GM12878 (cell line): ENCODE results near the gene PSME3IP1. TPM values are rescaled to one million over a fixed set of nuclear protein-coding genes. Genes with fewer than 3 reads are reported as not detected.

ENCODE experiments used
- ATAC-seq: fragments of 200-7000 bp; cut with Tn5 transposase; 3 replicates; pipeline ENCODE4 v1.9.1; 2020; ENCODE audit warnings: mild to moderate bottlenecking, moderate library complexity
- BruUV-seq: library from RNA; stranded (reverse); fragments of 400-500 nt; replicated peaks from 2 replicates; lab custom pipeline; 2021; lab: Mats Ljungman, UMichigan
- CTCF ChIA-PET: fragments of 300-600 bp; sonication (Branson Sonifier 250); formaldehyde crosslinking; extraction: SDS; loops from one replicate; lab custom pipeline; 2021; ENCODE audit warnings: inconsistent platforms; lab: Yijun Ruan, JAX
- POLR2A ChIA-PET: fragments of 350-600 bp; formaldehyde crosslinking; extraction: SDS; loops from one replicate; lab custom pipeline; 2021; ENCODE audit warnings: inconsistent platforms; lab: Charles Lee
- RAD21 ChIA-PET: fragments of 300-600 bp; sonication (Branson Sonifier 250); formaldehyde crosslinking; loops from one replicate; lab custom pipeline; 2023; ENCODE audit warnings: antibody characterized with exemption; ENCODE audit not compliant: unreplicated experiment; lab: Charles Lee
- SMC1A ChIA-PET: fragments of 300-600 bp; sonication (Branson Sonifier 250); formaldehyde crosslinking; loops from one replicate; lab custom pipeline; 2023; ENCODE audit not compliant: unreplicated experiment, uncharacterized antibody; lab: Charles Lee
- DNase-seq: peaks from one replicate; pipeline ENCODE4 v3.0.0-alpha.2; 2011; ENCODE audit warnings: low read depth, low spot score
- FAIRE-seq: peaks from 3 replicates; lab custom pipeline; 2011; peaks lifted over from hg19 to GRCh38; lab: Jason Lieb, UNC
- H2AFZ ChIP-seq: 2 replicates; pipeline ENCODE4 v1.6.0; 2011; ENCODE audit warnings: low read depth, low read length, control low read depth; ENCODE audit not compliant: control insufficient read depth
- H3K27ac ChIP-seq: 2 replicates; pipeline ENCODE4 v1.5.1; 2011; ENCODE audit warnings: control low read depth; ENCODE audit not compliant: control insufficient read depth, insufficient read depth
- H3K27me3 ChIP-seq, 2 experiments: replicated peaks in 1 of 2; 2 replicates each; pipeline versions ENCODE4 v1.6.0 to v1.6.1; 2011; ENCODE audit warnings: low read length in 1 of 2; ENCODE audit not compliant: control insufficient read depth in 2 of 2, insufficient read depth in 2 of 2
- H3K36me3 ChIP-seq, 2 experiments: 2 replicates each; pipeline ENCODE4 v1.5.1; 2011; ENCODE audit warnings: low read length in 1 of 2; ENCODE audit not compliant: control insufficient read depth in 2 of 2, insufficient read depth in 2 of 2
- H3K4me1 ChIP-seq: 2 replicates; pipeline ENCODE4 v1.6.1; 2011; ENCODE audit warnings: mild to moderate bottlenecking, low read length, moderate library complexity, mixed read lengths; ENCODE audit not compliant: control insufficient read depth, insufficient read depth
- H3K4me2 ChIP-seq: 2 replicates; pipeline ENCODE4 v1.6.0; 2011; ENCODE audit warnings: control low read depth; ENCODE audit not compliant: control insufficient read depth, insufficient read depth
- H3K4me3 ChIP-seq: fragments of 200-600 bp; sonication (generic); 2 replicates; pipeline ENCODE4 v1.5.1; 2016
- H3K79me2 ChIP-seq: 2 replicates; pipeline ENCODE4 v1.6.0; 2011; ENCODE audit warnings: low read length; ENCODE audit not compliant: control insufficient read depth, insufficient read depth
- H3K9ac ChIP-seq: 2 replicates; pipeline ENCODE4 v1.8.0; 2011; ENCODE audit warnings: low read length, control low read depth, mixed read lengths; ENCODE audit not compliant: control insufficient read depth, insufficient read depth
- H3K9me3 ChIP-seq: replicated peaks from 3 replicates; pipeline ENCODE4 v1.5.1; 2011; ENCODE audit warnings: mild to moderate bottlenecking, low read length; ENCODE audit not compliant: control insufficient read depth, insufficient read depth
- H4K20me1 ChIP-seq: 2 replicates; pipeline ENCODE4 v1.6.0; 2011; ENCODE audit not compliant: control insufficient read depth, insufficient read depth
- DPF2 ChIP-seq: fragments of 450-650 bp; IDR thresholded peaks from 2 replicates; pipeline ENCODE4 v1.6.1; 2017; ENCODE audit warnings: mild to moderate bottlenecking
- HDGF ChIP-seq: fragments of 450-650 bp; IDR thresholded peaks from 2 replicates; pipeline ENCODE4 v1.6.1; 2016; ENCODE audit warnings: antibody characterized with exemption
- IKZF1 ChIP-seq: fragments of 450-650 bp; conservative IDR thresholded peaks from 2 replicates; pipeline ENCODE4 v1.6.1; 2017; ENCODE audit warnings: antibody characterized with exemption, mild to moderate bottlenecking
- MYC ChIP-seq: IDR thresholded peaks from 2 replicates; pipeline ENCODE4 v1.6.1; 2011; ENCODE audit warnings: mild to moderate bottlenecking, low read length, moderate library complexity, inconsistent platforms; ENCODE audit not compliant: insufficient read depth, insufficient replicate concordance, insufficient read length, severe bottlenecking
- RAD21 ChIP-seq: IDR thresholded peaks from 2 replicates; pipeline ENCODE4 v1.6.1; 2011; ENCODE audit warnings: mild to moderate bottlenecking, low read depth, low read length, moderate library complexity; ENCODE audit not compliant: insufficient read depth
- SIN3A ChIP-seq: IDR thresholded peaks from 2 replicates; pipeline ENCODE4 v1.6.1; 2012; ENCODE audit warnings: low read depth, low read length, improper control_type of control experiment
- STAT3 ChIP-seq: IDR thresholded peaks from 2 replicates; pipeline ENCODE4 v1.6.1; 2011; ENCODE audit warnings: low read depth, low read length, improper control_type of control experiment
- TAF1 ChIP-seq: IDR thresholded peaks from 2 replicates; pipeline ENCODE4 v1.6.1; 2011; ENCODE audit warnings: mild to moderate bottlenecking, low read depth, low read length, borderline replicate concordance
- WGBS: methylation state at CpG from one replicate; pipeline ENCODE4 v1.1.6; 2016; ENCODE audit warnings: low lambda C conversion rate; ENCODE audit not compliant: insufficient replicate concordance, insufficient coverage; ENCODE audit errors: missing lambda C conversion rate; 5-methylcytosine and 5-hydroxymethylcytosine counted together
- in situ Hi-C: fragments of 300-500 bp; cut with MboI; formaldehyde crosslinking; loops from 9 replicates; pipeline ENCODE4 v1.14.3; 2018; ENCODE audit warnings: mixed read lengths
- intact Hi-C: fragments of 100-400 bp; cut with micrococcal nuclease; formaldehyde crosslinking; loops from one replicate; pipeline ENCODE4 v1.14.2; 2022; ENCODE audit not compliant: unreplicated experiment
- polyA plus RNA-seq, 11 experiments: library from polyadenylated mRNA; depleted of rRNA in 4 of 11; unstranded in 6 of 11; stranded (reverse) in 5 of 11; fragments of >200 nt; fragmentation: Nextera tagmentation in 4 of 11; fragmentation: Illumina TruSeq in 1 of 11; extraction: Ambion mirVana in 4 of 11; extraction: Trizol in 1 of 11; gene quantifications; 1 replicate in 1 of 11; 2 replicates in 10 of 11; pipeline versions ENCODE4 v1.2.1 to v1.2.3, GENCODE V29; 2011 to 2016; ENCODE audit warnings: inconsistent platforms in 2 of 11, missing spikeins in 2 of 11, low read depth in 1 of 11
- total RNA-seq, 4 experiments: library from RNA; depleted of rRNA in 3 of 4; stranded (reverse); fragments of >200 nt in 3 of 4; fragmentation: Illumina TruSeq in 1 of 4; extraction: Trizol in 1 of 4; gene quantifications; 2 replicates each; pipeline versions ENCODE4 v1.2.1 to v1.2.3, GENCODE V29; 2013 to 2021
- TF ChIP-seq, protein P1 (sequence below): fragments of 450-650 bp; IDR thresholded peaks from 2 replicates; pipeline ENCODE4 v1.6.1; 2017; ENCODE audit warnings: mild to moderate bottlenecking
- TF ChIP-seq, protein P2 (sequence below), 3 experiments: IDR thresholded peaks in 2 of 3; conservative IDR thresholded peaks in 1 of 3; 2 replicates each; pipeline ENCODE4 v1.5.1; 2011; ENCODE audit warnings: low read depth in 3 of 3, low read length in 3 of 3, mild to moderate bottlenecking in 3 of 3, control low read depth in 2 of 3, moderate library complexity in 2 of 3, inconsistent platforms in 1 of 3, mixed read lengths in 1 of 3; ENCODE audit not compliant: control insufficient read depth in 2 of 3, insufficient read depth in 1 of 3; ENCODE audit errors: extremely low read depth in 1 of 3
- TF ChIP-seq, protein P3 (sequence below): fragments of 450-650 bp; IDR thresholded peaks from 2 replicates; pipeline ENCODE4 v1.6.1; 2016; ENCODE audit warnings: mild to moderate bottlenecking, moderate library complexity, borderline replicate concordance

The PSME3IP1 gene
- total and polyA plus RNA-seq, 10 of the 15 experiments (the other 5 are each of a cell fraction or from before 2014, with no cell fraction given), result 67.9 to 174 (median 111) TPM

DNA sequence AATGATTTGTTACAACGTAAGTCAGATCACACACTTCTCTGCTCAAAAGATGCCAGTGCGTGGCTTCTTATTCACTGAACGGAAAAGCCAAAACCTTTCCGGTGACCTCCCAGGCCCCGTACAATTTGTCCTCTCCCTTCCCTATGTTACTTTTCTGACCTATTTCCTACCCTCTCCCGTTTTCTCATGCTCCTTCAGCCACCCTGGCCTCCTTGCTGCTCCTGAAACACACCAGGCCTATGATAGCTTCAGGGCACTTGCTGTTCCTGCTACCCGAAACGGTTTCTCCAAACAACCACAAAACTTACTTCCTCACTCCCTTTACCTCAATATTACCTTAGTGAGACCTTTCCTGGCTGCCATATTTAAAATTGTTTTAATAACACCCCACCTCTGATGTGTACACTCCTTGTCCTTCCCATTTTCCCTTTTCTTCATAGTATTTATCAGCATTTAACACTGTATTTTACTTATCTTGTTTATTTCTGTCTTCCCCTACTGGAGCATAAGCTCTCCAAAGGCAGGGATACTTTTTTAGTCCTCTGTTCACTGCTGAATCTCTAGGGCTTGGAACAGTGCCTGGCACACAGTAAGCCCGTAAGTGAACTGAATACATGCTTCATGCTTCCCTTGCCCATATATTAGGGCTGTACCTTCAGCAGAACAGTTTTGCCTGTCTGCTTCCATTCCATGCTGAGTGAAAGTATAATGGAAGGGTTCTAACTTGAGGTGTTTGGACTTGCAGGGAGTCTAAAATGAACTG is 48.3 kb upstream of the PSME3IP1 start (continued):
- TF ChIP-seq, protein P1, sequence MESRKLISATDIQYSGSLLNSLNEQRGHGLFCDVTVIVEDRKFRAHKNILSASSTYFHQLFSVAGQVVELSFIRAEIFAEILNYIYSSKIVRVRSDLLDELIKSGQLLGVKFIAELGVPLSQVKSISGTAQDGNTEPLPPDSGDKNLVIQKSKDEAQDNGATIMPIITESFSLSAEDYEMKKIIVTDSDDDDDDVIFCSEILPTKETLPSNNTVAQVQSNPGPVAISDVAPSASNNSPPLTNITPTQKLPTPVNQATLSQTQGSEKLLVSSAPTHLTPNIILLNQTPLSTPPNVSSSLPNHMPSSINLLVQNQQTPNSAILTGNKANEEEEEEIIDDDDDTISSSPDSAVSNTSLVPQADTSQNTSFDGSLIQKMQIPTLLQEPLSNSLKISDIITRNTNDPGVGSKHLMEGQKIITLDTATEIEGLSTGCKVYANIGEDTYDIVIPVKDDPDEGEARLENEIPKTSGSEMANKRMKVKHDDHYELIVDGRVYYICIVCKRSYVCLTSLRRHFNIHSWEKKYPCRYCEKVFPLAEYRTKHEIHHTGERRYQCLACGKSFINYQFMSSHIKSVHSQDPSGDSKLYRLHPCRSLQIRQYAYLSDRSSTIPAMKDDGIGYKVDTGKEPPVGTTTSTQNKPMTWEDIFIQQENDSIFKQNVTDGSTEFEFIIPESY, result no peak
- TF ChIP-seq HDGF (no peak), MYC (no peak), IKZF1 (no peak), STAT3 (no peak)

DNA sequence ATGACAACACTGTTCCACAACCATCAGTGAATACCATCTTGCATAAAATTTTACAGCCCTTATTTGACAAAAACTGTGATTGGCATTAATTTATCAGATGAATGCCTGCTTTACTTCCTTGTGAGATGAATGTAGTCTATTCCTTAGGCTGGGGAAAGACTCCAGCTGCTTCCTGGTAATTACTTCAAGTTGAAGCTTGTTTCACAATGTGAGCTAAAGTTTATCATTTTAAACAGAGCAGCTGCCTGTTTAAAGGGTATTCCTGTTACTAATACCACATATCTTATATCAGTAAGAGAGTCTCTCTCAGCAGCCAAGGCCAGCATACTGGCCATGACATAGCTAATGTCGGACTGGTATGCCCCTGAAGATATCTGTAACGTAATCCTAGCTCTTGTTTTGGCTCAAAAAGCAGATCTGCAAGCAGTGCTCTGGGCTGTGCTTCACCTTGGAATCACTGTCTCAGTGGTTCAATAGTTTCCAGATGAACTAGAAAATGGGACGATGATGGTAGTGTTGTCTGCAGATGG is 46.0 kb upstream of the PSME3IP1 start:
- Histone ChIP-seq H3K27ac (no peak overlapping the region), H3K36me3 (peaks cover 8 to 43% of the 10 kb centered on the region in 2 experiments), H3K79me2 (no peaks in the 10 kb centered on the region), H2AFZ (no peak overlapping the region), H3K9me3 (no peaks in the 10 kb centered on the region), H4K20me1 (no peaks in the 10 kb centered on the region), H3K4me2 (no peak overlapping the region), H3K27me3 (no peaks in the 10 kb centered on the region), H3K9ac (no peak overlapping the region), H3K4me3 (no peak overlapping the region), H3K4me1 (peaks cover 8% of the 10 kb centered on the region)
- DNase-seq, result no peak
- no peak for FAIRE-seq
- CTCF ChIA-PET, result interaction anchor here (0.6 to 0.9 kb wide), 2 partner anchors 18 to 44 kb away, joined by 3 read pairs; no protein-coding TSS in a partner anchor
- WGBS, result 89% methylated on average over 3 of the region's 3 CpGs
- intact Hi-C loops (no loop called here), in situ Hi-C loops (no loop called here)
- POLR2A ChIA-PET, result no interaction called here
- no TSS peak for BruUV-seq
- SMC1A ChIA-PET, result interaction anchor here (0.9 to 2.1 kb wide), 3 partner anchors 8 to 29 kb away, joined by 3 to 7 read pairs (median 3); no protein-coding TSS in a partner anchor
- RAD21 ChIA-PET, result no interaction called here
- no peak for ATAC-seq
- TF ChIP-seq, protein P2, sequence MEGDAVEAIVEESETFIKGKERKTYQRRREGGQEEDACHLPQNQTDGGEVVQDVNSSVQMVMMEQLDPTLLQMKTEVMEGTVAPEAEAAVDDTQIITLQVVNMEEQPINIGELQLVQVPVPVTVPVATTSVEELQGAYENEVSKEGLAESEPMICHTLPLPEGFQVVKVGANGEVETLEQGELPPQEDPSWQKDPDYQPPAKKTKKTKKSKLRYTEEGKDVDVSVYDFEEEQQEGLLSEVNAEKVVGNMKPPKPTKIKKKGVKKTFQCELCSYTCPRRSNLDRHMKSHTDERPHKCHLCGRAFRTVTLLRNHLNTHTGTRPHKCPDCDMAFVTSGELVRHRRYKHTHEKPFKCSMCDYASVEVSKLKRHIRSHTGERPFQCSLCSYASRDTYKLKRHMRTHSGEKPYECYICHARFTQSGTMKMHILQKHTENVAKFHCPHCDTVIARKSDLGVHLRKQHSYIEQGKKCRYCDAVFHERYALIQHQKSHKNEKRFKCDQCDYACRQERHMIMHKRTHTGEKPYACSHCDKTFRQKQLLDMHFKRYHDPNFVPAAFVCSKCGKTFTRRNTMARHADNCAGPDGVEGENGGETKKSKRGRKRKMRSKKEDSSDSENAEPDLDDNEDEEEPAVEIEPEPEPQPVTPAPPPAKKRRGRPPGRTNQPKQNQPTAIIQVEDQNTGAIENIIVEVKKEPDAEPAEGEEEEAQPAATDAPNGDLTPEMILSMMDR (IDR thresholded peaks at IDR 0.05 in 2 of 3, conservative IDR thresholded peaks at IDR 0.05 in 1 of 3; ENCODE audit: control insufficient read depth in 2 of 3, extremely low read depth in 1 of 3, insufficient read depth in 1 of 3, low read depth in 3 of 3, low read length in 3 of 3), result no peak
- TF ChIP-seq, protein P3, sequence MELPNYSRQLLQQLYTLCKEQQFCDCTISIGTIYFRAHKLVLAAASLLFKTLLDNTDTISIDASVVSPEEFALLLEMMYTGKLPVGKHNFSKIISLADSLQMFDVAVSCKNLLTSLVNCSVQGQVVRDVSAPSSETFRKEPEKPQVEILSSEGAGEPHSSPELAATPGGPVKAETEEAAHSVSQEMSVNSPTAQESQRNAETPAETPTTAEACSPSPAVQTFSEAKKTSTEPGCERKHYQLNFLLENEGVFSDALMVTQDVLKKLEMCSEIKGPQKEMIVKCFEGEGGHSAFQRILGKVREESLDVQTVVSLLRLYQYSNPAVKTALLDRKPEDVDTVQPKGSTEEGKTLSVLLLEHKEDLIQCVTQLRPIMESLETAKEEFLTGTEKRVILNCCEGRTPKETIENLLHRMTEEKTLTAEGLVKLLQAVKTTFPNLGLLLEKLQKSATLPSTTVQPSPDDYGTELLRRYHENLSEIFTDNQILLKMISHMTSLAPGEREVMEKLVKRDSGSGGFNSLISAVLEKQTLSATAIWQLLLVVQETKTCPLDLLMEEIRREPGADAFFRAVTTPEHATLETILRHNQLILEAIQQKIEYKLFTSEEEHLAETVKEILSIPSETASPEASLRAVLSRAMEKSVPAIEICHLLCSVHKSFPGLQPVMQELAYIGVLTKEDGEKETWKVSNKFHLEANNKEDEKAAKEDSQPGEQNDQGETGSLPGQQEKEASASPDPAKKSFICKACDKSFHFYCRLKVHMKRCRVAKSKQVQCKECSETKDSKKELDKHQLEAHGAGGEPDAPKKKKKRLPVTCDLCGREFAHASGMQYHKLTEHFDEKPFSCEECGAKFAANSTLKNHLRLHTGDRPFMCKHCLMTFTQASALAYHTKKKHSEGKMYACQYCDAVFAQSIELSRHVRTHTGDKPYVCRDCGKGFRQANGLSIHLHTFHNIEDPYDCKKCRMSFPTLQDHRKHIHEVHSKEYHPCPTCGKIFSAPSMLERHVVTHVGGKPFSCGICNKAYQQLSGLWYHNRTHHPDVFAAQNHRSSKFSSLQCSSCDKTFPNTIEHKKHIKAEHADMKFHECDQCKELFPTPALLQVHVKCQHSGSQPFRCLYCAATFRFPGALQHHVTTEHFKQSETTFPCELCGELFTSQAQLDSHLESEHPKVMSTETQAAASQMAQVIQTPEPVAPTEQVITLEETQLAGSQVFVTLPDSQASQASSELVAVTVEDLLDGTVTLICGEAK, result no peak
- no peak for TF ChIP-seq SIN3A
- TF ChIP-seq DPF2, result no peak
- no peak for TF ChIP-seq TAF1
- no peak for TF ChIP-seq RAD21
